ENCODE data around the gene SLC5A4.
A peak's percentile ranks its signal among the peaks of the same experiment; 100 is the strongest.

The SLC5A4 gene

DNA sequence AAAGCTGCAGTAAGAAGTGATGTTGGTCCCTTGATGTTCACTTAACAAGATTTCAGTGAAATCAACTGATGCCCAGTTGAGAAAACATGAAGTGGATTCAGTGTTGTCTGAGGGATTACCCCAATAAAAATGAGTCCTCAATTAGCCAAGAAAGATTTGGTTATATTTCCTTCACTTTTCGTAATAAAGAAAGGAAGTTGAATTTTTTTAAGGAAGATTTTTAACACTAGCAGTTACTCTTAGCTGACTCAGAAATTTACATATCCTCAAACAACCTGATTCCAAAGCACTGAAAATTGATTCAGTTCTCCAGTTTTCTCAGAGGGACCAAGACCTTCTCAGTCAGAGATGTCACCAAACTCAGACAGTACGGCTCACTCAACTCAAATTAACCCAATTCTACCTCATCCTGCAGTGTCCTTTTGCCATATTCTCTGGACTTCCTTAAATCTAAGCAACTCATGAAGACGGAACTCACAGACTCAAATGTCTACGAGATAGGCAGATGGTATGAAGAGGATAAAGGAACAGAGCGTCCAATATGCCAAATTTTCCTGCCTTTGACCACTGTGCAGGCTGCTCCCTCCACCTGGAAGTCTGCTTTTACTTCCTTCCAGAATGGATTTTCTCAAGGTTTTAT lies 22.8 kb downstream of the SLC5A4 start:
- no peak for DNase-seq

- DNase-seq = no peak
These were observed 28.6 kb downstream of the SLC5A4 start for GRCh38 chr22:32226326-32227104.

- DNase-seq = no peak
These were observed 32.2 kb downstream of the SLC5A4 start for GRCh38 chr22:32222991-32223390.

GRCh38 chr22:32219026-32219425 lies 36.1 kb downstream of the SLC5A4 start:
- DNase-seq = no peak

GRCh38 chr22:32218470-32218869 lies 36.7 kb downstream of the SLC5A4 start:
- no peak for DNase-seq

DNA sequence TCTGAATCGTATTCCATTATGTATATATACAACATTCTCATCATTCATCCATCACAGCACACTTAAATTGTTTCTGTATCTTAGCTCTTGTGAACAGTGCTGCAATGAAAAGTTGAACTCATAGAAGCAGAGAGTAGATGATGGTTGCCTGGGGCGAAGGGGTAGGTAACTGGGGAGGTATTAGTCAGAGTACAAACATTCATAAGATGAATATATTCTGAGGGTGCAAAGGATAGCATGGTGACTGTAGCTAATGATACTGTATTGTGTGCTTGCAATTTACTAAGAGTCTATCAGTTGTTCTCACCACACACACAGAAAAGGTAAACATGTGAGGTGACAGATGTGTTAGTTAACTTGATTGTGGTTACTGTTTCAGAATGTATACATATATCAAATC lies 37.7 kb downstream of the SLC5A4 start:
- DNase-seq = no peak

GRCh38 chr22:32216911-32217310 lies 38.2 kb downstream of the SLC5A4 start:
- no peak for DNase-seq

- DNase-seq = no peak
These were observed 44.1 kb downstream of the SLC5A4 start for GRCh38 chr22:32211011-32211410.

DNA sequence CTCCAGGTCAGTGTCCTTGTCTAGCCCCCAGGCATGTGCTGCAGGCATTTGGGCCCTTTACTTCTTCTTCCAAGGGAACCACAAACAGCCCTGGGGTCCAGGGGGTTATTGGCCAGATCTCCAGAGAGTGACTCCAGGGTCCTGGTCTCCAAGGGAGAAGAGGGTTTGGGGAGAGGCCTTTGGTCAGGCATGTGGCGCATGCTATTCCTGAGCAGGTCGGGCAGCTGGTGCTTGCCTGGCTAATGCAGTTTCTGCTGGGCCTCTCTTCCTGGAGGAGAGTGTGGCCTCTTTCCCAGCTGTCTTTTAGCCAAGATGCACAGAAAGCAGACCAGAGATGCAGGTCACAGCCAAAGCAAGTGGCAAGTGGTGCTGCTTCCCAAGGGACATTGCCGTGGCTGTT lies 46.5 kb downstream of the SLC5A4 start:
- no peak for DNase-seq

DNA sequence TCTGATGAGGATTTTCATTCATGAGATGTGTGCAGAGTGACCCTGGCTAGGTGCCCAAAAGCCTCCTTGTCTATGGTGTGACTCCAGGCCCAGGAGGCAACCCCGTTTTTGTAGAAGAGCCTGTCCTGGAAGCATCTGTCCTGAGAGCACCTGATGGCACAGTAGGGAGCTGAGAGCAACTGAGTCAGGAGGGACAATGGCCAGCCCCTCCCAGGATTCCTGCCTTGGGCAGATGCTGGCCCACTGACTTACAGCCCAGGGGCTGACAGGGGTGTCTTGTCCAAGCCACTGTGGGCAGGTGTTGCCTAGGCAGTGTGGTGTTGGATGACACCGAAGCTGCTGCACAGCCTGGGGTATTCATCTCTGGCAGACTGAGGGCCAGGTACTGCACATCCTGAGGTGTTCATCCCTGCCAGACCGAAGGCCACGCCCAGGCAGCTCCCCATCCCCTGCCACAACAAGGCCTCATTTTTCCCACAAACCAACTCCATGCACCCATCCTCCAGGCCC lies 47.1 kb downstream of the SLC5A4 start:
- no peak for DNase-seq

GRCh38 chr22:32206774-32207758 lies 48.1 kb downstream of the SLC5A4 start:
- DNase-seq = peak in 2 of 5 donors; percentile 30 to 53

DNA sequence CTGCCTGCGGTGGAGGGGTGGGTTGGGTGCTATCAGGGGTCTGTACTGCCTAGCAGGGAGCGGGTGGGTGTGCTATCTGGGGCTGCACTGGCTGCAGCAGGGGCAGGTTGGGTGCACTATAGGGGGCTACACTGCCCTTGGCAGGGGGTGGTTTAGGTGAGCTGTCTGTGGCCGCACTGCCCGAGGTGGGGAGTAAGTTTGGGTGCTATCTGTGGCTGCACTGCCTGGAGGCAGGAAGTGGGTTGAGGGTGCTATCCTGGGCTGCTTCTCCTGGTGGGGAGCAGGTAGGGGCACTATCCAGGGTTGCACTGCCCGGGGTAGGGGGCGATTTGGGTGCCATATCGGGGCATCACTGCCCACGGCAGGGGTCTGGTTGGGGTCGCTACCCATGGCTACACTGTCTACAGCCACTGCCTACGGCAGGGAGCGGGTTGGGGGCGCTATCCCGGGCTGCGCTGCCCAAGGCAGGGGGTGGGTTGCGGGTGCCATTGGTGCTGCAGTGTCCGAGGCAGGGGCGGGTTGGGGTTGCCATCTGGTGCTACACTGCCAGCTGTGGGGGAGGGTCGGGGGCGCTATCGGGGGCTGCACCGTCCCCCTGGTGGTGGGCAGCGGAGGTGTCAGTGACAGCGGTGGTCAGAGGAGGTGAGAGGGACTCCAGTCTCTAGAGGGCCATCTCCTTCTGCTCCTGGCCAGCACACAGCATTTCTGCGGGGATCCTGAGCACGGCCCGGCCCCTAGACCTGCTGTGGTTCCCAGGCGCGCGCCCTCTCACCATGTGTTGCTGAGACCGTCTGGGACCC lies 49.0 kb downstream of the SLC5A4 start:
- DNase-seq = no peak

GRCh38 chr22:32204856-32205722 lies 50.1 kb downstream of the SLC5A4 start, which contains the start of gene RFPL2:
Gene RFPL2 (minus strand): TSS chr22:32205073. CDS start chr22:32202451, 2,622 bp downstream.
- DNase-seq = peak in 2 of 5 donors; percentile 25 to 31

- DNase-seq = no peak
These were observed 50.9 kb downstream of the SLC5A4 start for GRCh38 chr22:32204040-32204855.

- DNase-seq = no peak
These were observed 51.7 kb downstream of the SLC5A4 start for GRCh38 chr22:32203181-32204039.

DNA sequence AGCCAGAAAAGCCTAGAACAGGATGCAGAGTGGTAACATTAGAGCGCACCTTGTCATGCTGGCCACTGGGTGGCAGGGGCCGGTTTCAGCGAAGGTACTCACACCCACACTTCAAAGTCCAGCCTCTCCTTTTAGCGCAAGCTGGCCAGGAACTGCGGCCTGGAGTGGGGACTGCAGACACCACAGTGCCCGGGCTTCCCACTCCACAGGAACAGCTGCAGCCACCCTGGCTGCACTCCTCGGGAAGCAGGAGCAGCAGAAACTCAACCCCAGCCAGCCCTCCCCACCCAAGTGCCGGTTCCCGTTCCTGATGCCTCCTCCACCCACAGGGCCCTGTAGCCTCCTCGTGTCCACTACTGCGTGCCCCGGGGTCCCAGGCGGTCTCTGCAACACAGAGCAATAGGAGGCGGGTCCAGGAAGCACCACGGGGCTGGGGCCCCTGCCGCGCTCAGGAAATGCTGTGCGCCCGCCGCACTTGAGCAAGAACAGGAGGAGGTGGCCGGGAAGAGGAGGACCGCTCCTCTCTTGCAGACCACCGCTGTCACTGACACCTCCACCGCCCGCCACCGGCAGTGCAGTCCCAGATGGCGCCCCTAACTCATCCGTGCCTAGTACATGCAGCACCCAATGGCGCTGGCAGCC lies 52.5 kb downstream of the SLC5A4 start:
- peak in 1 of 5 donors; percentile 55 for DNase-seq

DNA sequence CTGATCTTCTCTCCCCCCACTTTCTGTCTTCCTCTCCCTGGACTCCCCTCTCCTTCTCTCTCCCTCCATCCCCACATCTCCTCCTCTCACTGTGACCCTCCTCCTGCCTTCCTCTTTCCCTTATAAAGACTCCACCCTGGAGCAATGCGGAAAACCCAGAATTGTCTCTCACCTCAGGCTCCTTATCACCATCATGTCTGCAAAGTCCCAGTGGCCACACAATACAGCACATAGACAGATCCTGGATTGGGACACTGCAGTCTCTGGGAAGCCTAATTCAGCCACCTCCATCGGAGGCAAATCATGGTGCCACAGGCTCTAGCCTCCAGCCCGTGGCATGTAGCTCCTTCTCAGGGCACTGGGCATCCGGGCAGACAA lies 53.0 kb downstream of the SLC5A4 start:
- no peak for DNase-seq

DNA sequence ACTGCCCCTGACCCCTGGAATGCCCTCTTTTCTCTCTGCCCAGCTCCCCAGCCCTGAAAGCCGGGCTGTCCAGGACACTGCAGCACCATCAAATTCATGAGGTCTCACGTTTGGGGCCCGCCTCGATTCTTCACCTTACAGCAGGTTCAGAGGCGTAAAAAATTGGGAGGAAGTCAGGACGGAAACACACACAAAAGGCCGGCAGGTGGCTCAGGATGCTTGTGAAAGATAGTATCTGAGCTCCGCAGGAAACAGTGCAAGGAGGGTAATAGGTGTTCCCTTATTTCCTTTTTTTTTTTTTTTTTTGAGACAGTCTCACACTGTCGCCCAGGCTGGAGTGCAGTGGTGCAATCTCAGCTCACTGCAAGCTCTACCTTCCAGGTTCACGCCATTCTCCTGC lies 54.4 kb downstream of the SLC5A4 start:
- DNase-seq = peak in 1 of 5 donors; percentile 55

GRCh38 chr22:32199961-32200360 lies 55.2 kb downstream of the SLC5A4 start:
- no peak for DNase-seq
